Gastroesophageal sphincter (tissue), 3 donors: ENCODE measurements around the gene CUBN.
"Not testable (repeated sequence)": the region's sequence is repeated elsewhere in the genome, so short reads cannot be mapped to it uniquely, and the experiment has no call there.

Source experiments
- CTCF ChIP-seq, 4 experiments: fragments of 200-600 bp in 2 of 4; fragments of 450-650 bp in 2 of 4; sonication (generic) in 1 of 4; IDR thresholded peaks; one replicate each; pipeline ENCODE4 v1.5.1; 2017 to 2019; ENCODE audit warnings: antibody characterized with exemption in 4 of 4, mild to moderate bottlenecking in 2 of 4, moderate library complexity in 2 of 4
- POLR2A ChIP-seq, 2 donors: fragments of 450-650 bp; IDR thresholded peaks; one replicate each; pipeline ENCODE4 v1.6.1; 2017; ENCODE audit warnings: antibody characterized with exemption in 2 of 2, mild to moderate bottlenecking in 2 of 2, moderate library complexity in 1 of 2

- TF ChIP-seq CTCF, POLR2A (IDR thresholded peaks at IDR 0.05): not testable (repeated sequence)
Measured at GRCh38 chr10:17013131-17013983, 116.3 kb downstream of the CUBN start.
